Kidney epithelial cell (primary cell): ENCODE data around the gene MBD3. TPM values are rescaled to one million over a fixed set of nuclear protein-coding genes. Genes with fewer than 3 reads are reported as not detected.

Source experiments
- DNase-seq: peaks from one replicate; pipeline ENCODE4 v3.0.0-alpha.2; 2010; ENCODE audit warnings: low read depth
- H3K27me3 ChIP-seq: 2 replicates; pipeline ENCODE4 v1.6.0; 2011; ENCODE audit warnings: low read length; ENCODE audit not compliant: control insufficient read depth, insufficient read depth
- H3K36me3 ChIP-seq: 2 replicates; pipeline ENCODE4 v1.5.1; 2011; ENCODE audit warnings: low read length; ENCODE audit not compliant: control insufficient read depth, insufficient read depth
- H3K4me3 ChIP-seq: 2 replicates; pipeline ENCODE4 v1.5.1; 2011; ENCODE audit warnings: low read depth, mild to moderate bottlenecking, control low read depth, low read length
- CTCF ChIP-seq: IDR thresholded peaks from 2 replicates; pipeline ENCODE4 v1.5.1; 2011; ENCODE audit warnings: mild to moderate bottlenecking, moderate library complexity, low read length, control low read depth, inconsistent platforms; ENCODE audit not compliant: insufficient read depth, poor library complexity, severe bottlenecking
- total RNA-seq: library from RNA; depleted of rRNA; stranded (reverse); fragments of >200 nt; gene quantifications from 2 replicates; pipeline ENCODE4 v1.2.3, GENCODE V29; 2015

MBD3 gene
- total RNA-seq, 1 donor from 2014 or later, result 118 TPM

DNA sequence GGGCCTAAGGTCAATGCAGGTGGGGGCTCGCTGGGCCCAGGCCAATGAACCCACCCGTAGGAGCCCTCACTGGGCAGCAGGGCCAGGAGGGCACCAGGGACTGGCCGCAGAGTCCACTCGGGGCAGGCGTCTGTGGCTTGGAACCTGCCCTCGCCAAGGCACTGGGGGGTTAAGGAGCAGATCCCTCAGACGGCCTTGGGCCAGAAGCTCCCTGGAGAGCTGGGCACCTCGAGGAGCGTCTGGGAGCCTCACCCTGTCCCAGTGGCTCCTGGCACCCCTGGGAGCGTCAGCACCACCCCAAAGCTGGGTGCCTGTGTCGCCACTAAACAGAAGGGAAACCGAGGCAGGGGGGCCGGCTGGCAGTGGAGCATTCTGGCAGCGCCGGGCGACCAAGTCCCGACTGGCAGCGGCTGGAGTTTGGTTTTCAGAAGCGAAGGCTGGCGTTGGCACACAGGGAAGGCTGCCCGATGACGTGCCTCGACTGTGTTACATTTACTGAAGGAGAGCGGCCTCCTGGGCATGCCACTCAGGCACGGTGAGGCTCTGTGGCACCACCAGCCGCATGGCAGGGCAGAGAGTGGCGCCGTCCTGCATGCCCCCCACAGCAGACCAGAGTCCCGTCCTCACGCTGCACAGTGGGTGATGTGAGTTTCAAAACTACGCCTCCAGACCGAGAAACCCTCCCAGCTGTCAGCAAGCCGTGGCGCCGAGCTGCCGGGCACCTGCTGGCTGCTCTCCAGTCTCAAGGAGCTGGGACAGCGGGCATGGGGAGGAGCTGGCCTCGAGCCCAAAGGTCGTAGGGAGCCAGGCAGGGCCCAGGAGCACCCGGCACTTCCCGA lies 15.4 kb downstream of the MBD3 start:
- no peak for DNase-seq
- TF ChIP-seq CTCF, result no peak
- Histone ChIP-seq H3K4me3 (no peak overlapping the region), H3K27me3 (no peaks in the 10 kb centered on the region), H3K36me3 (no peaks in the 10 kb centered on the region)

- no peak overlapping the region for H3K4me3 ChIP-seq
- TF ChIP-seq CTCF, result no peak
- H3K27me3 ChIP-seq, result no peaks in the 10 kb centered on the region
- DNase-seq, result no peak
- no peaks in the 10 kb centered on the region for H3K36me3 ChIP-seq
These were observed 16.2 kb downstream of the MBD3 start for GRCh38 chr19:1576242-1577089.

GRCh38 chr19:1575323-1576241 lies 17.1 kb downstream of the MBD3 start:
- Histone ChIP-seq H3K4me3 (no peak overlapping the region), H3K27me3 (no peaks in the 10 kb centered on the region), H3K36me3 (no peaks in the 10 kb centered on the region)
- TF ChIP-seq CTCF, result no peak
- no peak for DNase-seq

GRCh38 chr19:1574354-1575136 lies 18.1 kb downstream of the MBD3 start:
- DNase-seq, result no peak
- Histone ChIP-seq H3K36me3 (no peaks in the 10 kb centered on the region), H3K4me3 (no peak overlapping the region), H3K27me3 (no peaks in the 10 kb centered on the region)
- TF ChIP-seq CTCF, result no peak

- H3K27me3 ChIP-seq, result peaks cover 3% of the 10 kb centered on the region
- TF ChIP-seq CTCF, result no peak
- DNase-seq, result no peak
These were observed 19.9 kb downstream of the MBD3 start for GRCh38 chr19:1572795-1573194.

More at GRCh38 chr19:1572795-1573194, 19.9 kb downstream of the MBD3 start:
- no peaks in the 10 kb centered on the region for H3K36me3 ChIP-seq
- H3K4me3 ChIP-seq, result no peak overlapping the region
